Uterus (tissue), 4 donors: ENCODE results near the gene DPP10. TPM values are rescaled to one million over a fixed set of nuclear protein-coding genes. Genes with fewer than 3 reads are reported as not detected.
A peak's percentile ranks its signal among the peaks of the same experiment; 100 is the strongest.

Source experiments
- DNase-seq, 2 donors: peaks; one replicate each; pipeline ENCODE4 v3.0.0-alpha.2; 2019 to 2020
- H3K27ac ChIP-seq, 2 donors: fragments of 200-600 bp; sonication (generic); 1 replicate in 1 of 2; 2 replicates in 1 of 2; pipeline ENCODE4 v1.5.1; 2016 to 2018
- H3K27me3 ChIP-seq, 2 donors: fragments of 200-600 bp; sonication (generic); one replicate each; pipeline ENCODE4 v1.5.1; 2018 to 2019; ENCODE audit warnings: control low read depth in 1 of 2
- H3K36me3 ChIP-seq, 2 donors: fragments of 200-600 bp; sonication (generic); one replicate each; pipeline ENCODE4 v1.5.1; 2019; ENCODE audit warnings: control low read depth in 1 of 2
- H3K4me1 ChIP-seq, 2 donors: fragments of 200-600 bp; sonication (generic); one replicate each; pipeline ENCODE4 v1.5.1; 2018 to 2019; ENCODE audit warnings: control low read depth in 1 of 2
- H3K4me3 ChIP-seq, 2 donors: fragments of 200-600 bp; sonication (generic); 1 replicate in 1 of 2; 2 replicates in 1 of 2; pipeline ENCODE4 v1.5.1; 2018 to 2019; ENCODE audit warnings: mild to moderate bottlenecking in 1 of 2
- H3K9me3 ChIP-seq, 2 donors: fragments of 200-600 bp; sonication (generic); one replicate each; pipeline ENCODE4 v1.5.1; 2019; ENCODE audit warnings: control low read depth in 1 of 2
- CTCF ChIP-seq, 4 experiments: fragments of 200-600 bp in 2 of 4; fragments of 450-650 bp in 2 of 4; sonication (generic) in 2 of 4; IDR thresholded peaks; one replicate each; pipeline ENCODE4 v1.5.1; 2016 to 2019; ENCODE audit warnings: antibody characterized with exemption in 4 of 4, mild to moderate bottlenecking in 2 of 4, moderate library complexity in 1 of 4
- POLR2A ChIP-seq, 2 donors: fragments of 450-650 bp; IDR thresholded peaks; one replicate each; pipeline ENCODE4 v1.6.1; 2016; ENCODE audit warnings: antibody characterized with exemption in 2 of 2, mild to moderate bottlenecking in 1 of 2, moderate library complexity in 1 of 2
- intact Hi-C: fragments of 100-400 bp; cut with DNase I; formaldehyde crosslinking; loops from one replicate; pipeline ENCODE4 v1.15.1; 2023; ENCODE audit warnings: low total_unique reads
- total RNA-seq, 4 donors: library from RNA; depleted of rRNA in 3 of 4; stranded (reverse); fragments of >200 nt in 3 of 4; gene quantifications; one replicate each; pipeline versions ENCODE4 v1.1.0 to v1.2.4, GENCODE V29; 2014 to 2023
- donor health status: DM: yes; HTN: yes; CAD: no.

DPP10 gene
- total RNA-seq, 4 donors from 2014 or later = 33.0 TPM; not detected in 3

- no peaks in the 10 kb centered on the region for H3K36me3 ChIP-seq
- TF ChIP-seq POLR2A (IDR thresholded peaks at IDR 0.05) = no peak
- no peak for TF ChIP-seq CTCF (IDR thresholded peaks at IDR 0.05)
- intact Hi-C loops = no loop called here
- H3K4me3 ChIP-seq = no peak overlapping the region
- no peaks in the 10 kb centered on the region for H3K9me3 ChIP-seq
- no peaks in the 10 kb centered on the region for H3K4me1 ChIP-seq
- no peak overlapping the region for H3K27ac ChIP-seq
- no peaks in the 10 kb centered on the region for H3K27me3 ChIP-seq
- no peak for DNase-seq
Observed at GRCh38 chr2:114569166-114569565, 126.7 kb downstream of the DPP10 start.

GRCh38 chr2:114577657-114578056, 135.2 kb downstream of the DPP10 start:
- H3K36me3 ChIP-seq = no peaks in the 10 kb centered on the region
- TF ChIP-seq CTCF (IDR thresholded peaks at IDR 0.05) = no peak
- DNase-seq = no peak
- no peaks in the 10 kb centered on the region for H3K9me3 ChIP-seq
- intact Hi-C loops = no loop called here
- no peak overlapping the region for H3K4me3 ChIP-seq
- H3K4me1 ChIP-seq = no peaks in the 10 kb centered on the region
- no peak overlapping the region for H3K27ac ChIP-seq
- no peaks in the 10 kb centered on the region for H3K27me3 ChIP-seq

GRCh38 chr2:114579542-114579941, 137.1 kb downstream of the DPP10 start:
- intact Hi-C loops = no loop called here
- Histone ChIP-seq H3K27me3 (no peaks in the 10 kb centered on the region), H3K4me1 (no peaks in the 10 kb centered on the region), H3K27ac (peak overlapping the region in 1 of 2 donors; percentile 25), H3K36me3 (no peaks in the 10 kb centered on the region), H3K4me3 (no peak overlapping the region), H3K9me3 (no peaks in the 10 kb centered on the region)
- DNase-seq = no peak
- TF ChIP-seq CTCF (IDR thresholded peaks at IDR 0.05) (no peak), POLR2A (IDR thresholded peaks at IDR 0.05) (no peak)

GRCh38 chr2:114580691-114581090, 138.2 kb downstream of the DPP10 start:
- no peaks in the 10 kb centered on the region for H3K27me3 ChIP-seq
- DNase-seq = no peak
- H3K4me3 ChIP-seq = no peak overlapping the region
- H3K36me3 ChIP-seq = no peaks in the 10 kb centered on the region
- intact Hi-C loops = no loop called here
- no peaks in the 10 kb centered on the region for H3K9me3 ChIP-seq
- H3K4me1 ChIP-seq = no peaks in the 10 kb centered on the region
- no peak overlapping the region for H3K27ac ChIP-seq
- TF ChIP-seq CTCF (IDR thresholded peaks at IDR 0.05) (no peak), POLR2A (IDR thresholded peaks at IDR 0.05) (no peak)

- Histone ChIP-seq H3K27me3 (no peaks in the 10 kb centered on the region), H3K4me3 (no peak overlapping the region), H3K9me3 (no peaks in the 10 kb centered on the region), H3K36me3 (no peaks in the 10 kb centered on the region), H3K27ac (no peak overlapping the region), H3K4me1 (no peaks in the 10 kb centered on the region)
- no peak for DNase-seq
- intact Hi-C loops = no loop called here
- TF ChIP-seq CTCF (IDR thresholded peaks at IDR 0.05) = no peak
- no peak for TF ChIP-seq POLR2A (IDR thresholded peaks at IDR 0.05)
Observed at GRCh38 chr2:114598329-114598728, 155.9 kb downstream of the DPP10 start.
